SK-N-SH treated with all-trans-retinoic acid at 6 μM for 48 hours (cell line): Measurements from ENCODE around the gene DIPK1B.

ENCODE experiments used
- ARNTL ChIP-seq: fragments of 450-650 bp; formaldehyde crosslinking; IDR thresholded peaks from 2 replicates; pipeline ENCODE4 v1.5.0; 2020; ENCODE audit warnings: low read depth, mild to moderate bottlenecking, moderate library complexity, borderline replicate concordance
- OSR1 ChIP-seq: fragments of 250-450 bp; sonication (Bioruptor Pico); IDR thresholded peaks from 2 replicates; pipeline ENCODE4 v1.8.0; 2022; ENCODE audit warnings: moderate library complexity, mild to moderate bottlenecking, inconsistent platforms
- PPARA ChIP-seq: fragments of 250-450 bp; sonication (Bioruptor Pico); IDR thresholded peaks from 2 replicates; pipeline ENCODE4 v1.5.0; 2020; ENCODE audit warnings: mild to moderate bottlenecking, borderline replicate concordance
- RARB ChIP-seq: fragments of 250-450 bp; sonication (Bioruptor Pico); IDR thresholded peaks from 2 replicates; pipeline ENCODE4 v1.8.0; 2021; ENCODE audit warnings: mild to moderate bottlenecking, moderate library complexity
- SNAI2 ChIP-seq: fragments of 250-450 bp; sonication (Bioruptor Pico); IDR thresholded peaks from 2 replicates; pipeline ENCODE4 v1.5.0; 2020; ENCODE audit warnings: mild to moderate bottlenecking, moderate library complexity
- TF ChIP-seq, protein P1 (sequence below): fragments of 250-450 bp; sonication (Bioruptor Pico); IDR thresholded peaks from 2 replicates; pipeline ENCODE4 v1.8.0; 2020; ENCODE audit warnings: mild to moderate bottlenecking, moderate library complexity, borderline replicate concordance
- TF ChIP-seq, protein P2 (sequence below): fragments of 250-450 bp; sonication (Bioruptor Pico); IDR thresholded peaks from 2 replicates; pipeline ENCODE4 v1.5.1; 2021; ENCODE audit warnings: mild to moderate bottlenecking, moderate library complexity

DNA sequence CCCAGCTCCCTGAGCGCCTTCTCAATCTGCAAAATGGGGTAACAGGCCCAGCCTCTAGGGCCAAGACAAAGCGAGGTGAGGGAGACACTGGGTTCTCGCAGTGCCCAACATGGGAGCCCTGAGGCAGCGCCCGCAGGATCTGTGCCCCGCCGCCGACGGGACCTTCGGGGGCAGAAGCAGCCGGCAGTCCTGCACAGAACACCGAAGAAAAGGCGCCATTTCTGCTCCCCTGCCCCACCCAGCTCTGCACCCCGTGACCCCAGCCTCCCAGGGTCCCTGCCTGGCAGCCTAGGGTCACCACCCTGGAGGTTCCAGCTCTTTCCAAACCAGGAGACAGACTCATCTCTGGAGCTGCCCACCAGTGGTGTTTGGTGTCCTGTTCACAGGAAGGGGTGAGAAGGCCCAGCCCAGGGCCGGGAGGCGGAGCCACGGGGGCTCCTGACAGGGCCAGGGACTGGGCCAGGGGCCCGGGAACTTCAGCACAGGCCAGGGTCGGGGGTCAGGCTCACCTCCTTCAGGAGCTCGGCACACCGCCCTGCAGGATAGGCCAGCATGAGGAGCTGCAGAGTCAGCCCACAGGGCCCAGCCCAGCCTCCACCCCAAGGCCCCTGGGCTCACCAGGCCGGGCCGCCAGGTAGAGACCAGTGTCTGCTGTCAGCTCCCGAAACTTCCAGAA, 42.4 kb downstream of the DIPK1B start:
- TF ChIP-seq PPARA (CRISPR knock-in tag) (no peak), ARNTL (no peak), RARB (no peak), OSR1 (CRISPR knock-in tag) (no peak), SNAI2 (no peak)
- TF ChIP-seq, protein P1, sequence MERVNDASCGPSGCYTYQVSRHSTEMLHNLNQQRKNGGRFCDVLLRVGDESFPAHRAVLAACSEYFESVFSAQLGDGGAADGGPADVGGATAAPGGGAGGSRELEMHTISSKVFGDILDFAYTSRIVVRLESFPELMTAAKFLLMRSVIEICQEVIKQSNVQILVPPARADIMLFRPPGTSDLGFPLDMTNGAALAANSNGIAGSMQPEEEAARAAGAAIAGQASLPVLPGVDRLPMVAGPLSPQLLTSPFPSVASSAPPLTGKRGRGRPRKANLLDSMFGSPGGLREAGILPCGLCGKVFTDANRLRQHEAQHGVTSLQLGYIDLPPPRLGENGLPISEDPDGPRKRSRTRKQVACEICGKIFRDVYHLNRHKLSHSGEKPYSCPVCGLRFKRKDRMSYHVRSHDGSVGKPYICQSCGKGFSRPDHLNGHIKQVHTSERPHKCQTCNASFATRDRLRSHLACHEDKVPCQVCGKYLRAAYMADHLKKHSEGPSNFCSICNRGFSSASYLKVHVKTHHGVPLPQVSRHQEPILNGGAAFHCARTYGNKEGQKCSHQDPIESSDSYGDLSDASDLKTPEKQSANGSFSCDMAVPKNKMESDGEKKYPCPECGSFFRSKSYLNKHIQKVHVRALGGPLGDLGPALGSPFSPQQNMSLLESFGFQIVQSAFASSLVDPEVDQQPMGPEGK (CRISPR knock-in tag): no peak
- TF ChIP-seq, protein P2, sequence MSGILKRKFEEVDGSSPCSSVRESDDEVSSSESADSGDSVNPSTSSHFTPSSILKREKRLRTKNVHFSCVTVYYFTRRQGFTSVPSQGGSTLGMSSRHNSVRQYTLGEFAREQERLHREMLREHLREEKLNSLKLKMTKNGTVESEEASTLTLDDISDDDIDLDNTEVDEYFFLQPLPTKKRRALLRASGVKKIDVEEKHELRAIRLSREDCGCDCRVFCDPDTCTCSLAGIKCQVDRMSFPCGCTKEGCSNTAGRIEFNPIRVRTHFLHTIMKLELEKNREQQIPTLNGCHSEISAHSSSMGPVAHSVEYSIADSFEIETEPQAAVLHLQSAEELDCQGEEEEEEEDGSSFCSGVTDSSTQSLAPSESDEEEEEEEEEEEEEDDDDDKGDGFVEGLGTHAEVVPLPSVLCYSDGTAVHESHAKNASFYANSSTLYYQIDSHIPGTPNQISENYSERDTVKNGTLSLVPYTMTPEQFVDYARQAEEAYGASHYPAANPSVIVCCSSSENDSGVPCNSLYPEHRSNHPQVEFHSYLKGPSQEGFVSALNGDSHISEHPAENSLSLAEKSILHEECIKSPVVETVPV: no peak
